ENCODE data around the gene ST14.
"Not testable (repeated sequence)": the region's sequence is repeated elsewhere in the genome, so short reads cannot be mapped to it uniquely, and the experiment has no call there.

The ST14 gene

DNA sequence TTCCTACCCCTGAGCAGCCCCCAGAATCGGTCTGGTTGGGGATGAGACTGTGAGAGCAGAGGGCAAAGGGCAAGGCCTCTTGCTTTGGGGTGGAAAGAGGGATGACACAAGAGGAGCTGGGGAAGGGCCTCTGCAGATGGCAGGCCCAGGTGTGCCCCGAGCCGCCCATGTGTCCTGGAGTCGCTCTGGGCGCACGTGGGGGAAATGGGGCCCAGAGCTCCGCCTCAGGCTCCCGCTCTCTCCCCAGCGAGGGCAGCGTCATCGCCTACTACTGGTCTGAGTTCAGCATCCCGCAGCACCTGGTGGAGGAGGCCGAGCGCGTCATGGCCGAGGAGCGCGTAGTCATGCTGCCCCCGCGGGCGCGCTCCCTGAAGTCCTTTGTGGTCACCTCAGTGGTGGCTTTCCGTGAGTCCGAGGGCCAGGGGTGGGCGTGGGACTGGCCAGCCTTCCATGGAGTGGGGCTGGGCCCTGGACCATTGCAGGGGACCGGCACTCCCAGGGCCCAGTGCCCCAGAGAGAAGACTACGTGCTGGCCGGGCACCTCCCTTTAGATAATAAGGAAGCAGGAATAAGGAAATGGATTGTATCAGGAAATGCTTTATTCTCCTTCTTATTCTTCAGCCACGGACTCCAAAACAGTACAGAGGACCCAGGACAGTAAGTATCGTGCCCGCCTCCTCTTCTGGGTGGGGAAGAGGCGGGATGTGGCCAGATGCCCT is 30.1 kb downstream of the ST14 start:
- DNase-seq (ENCODE audit: low read depth): no peak

DNA sequence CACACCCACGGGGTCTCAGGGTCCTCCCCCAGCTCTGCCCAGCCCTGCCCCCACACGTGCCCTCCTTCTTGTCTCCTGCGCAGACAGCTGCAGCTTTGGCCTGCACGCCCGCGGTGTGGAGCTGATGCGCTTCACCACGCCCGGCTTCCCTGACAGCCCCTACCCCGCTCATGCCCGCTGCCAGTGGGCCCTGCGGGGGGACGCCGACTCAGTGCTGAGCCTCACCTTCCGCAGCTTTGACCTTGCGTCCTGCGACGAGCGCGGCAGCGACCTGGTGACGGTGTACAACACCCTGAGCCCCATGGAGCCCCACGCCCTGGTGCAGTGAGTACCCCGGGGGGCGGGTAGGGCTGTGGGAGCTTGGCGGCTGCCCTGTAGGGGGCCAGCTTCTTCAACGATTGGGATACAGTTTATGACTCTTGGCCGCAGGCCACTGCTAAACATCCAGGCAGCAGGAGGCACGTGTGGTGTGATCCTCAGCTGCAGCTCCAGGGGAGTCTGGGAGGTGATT is 30.8 kb downstream of the ST14 start:
- DNase-seq (ENCODE audit: low read depth): no peak

DNA sequence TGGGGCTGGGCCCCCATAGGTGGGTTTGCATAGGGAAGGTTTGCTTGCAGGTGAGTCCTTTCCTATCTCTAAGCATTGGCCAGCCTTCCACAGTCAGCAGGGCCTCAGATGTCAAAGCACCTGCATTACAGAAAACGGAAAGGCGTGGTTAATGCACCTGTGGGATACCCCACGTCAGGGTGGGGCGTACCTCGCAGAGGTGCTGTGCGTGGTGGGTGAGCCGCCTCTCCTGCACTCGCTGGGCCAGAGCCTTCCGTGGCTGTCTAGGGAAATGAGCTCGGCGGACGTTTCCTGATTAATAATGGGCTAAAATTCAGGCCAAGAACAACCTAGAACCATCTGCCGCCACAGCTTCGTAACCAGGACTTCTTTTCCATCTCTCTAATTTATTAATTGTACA is 32.3 kb downstream of the ST14 start:
- no peak for DNase-seq (ENCODE audit: low read depth)

DNA sequence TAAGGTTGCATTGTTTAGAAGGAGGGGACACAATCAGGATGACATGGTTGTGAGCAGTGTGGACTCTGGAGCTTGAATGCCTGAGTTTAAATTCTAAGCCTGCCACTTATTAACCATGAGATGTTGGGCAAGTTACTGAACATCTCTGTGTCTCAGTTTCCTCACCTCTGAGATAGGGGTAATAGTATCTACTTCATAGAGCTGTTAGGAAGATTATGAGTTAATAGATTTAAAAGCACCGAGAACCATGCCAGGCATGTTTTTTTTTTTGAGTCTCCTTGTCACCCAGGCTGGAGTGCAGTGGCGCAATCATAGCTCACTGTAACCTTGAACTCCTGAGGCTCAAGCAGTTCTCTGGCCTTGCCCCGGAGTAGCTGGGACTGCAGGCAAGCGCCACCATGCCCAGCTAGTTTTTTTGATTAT is 33.3 kb downstream of the ST14 start:
- DNase-seq (ENCODE audit: low read depth): no peak

DNA sequence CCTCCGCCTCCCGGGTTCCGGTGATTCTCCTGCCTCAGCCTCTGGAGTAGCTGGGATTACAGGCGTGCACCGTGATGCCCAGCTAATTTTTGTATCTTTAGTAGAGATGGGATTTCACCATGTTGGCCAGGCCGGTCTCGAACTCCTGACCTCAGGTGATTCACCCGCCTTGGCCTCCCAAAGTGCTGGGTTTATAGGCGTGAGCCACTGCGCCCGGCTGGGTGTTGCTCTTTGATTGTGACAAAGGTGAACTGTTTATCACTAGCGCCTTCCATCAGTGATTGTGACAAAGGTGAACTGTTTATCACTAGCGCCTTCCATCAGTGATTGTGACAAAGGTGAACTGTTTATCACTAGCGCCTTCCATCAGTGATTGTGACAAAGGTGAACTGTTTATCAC is 34.0 kb downstream of the ST14 start:
- DNase-seq (ENCODE audit: low read depth): not testable (repeated sequence)

DNA sequence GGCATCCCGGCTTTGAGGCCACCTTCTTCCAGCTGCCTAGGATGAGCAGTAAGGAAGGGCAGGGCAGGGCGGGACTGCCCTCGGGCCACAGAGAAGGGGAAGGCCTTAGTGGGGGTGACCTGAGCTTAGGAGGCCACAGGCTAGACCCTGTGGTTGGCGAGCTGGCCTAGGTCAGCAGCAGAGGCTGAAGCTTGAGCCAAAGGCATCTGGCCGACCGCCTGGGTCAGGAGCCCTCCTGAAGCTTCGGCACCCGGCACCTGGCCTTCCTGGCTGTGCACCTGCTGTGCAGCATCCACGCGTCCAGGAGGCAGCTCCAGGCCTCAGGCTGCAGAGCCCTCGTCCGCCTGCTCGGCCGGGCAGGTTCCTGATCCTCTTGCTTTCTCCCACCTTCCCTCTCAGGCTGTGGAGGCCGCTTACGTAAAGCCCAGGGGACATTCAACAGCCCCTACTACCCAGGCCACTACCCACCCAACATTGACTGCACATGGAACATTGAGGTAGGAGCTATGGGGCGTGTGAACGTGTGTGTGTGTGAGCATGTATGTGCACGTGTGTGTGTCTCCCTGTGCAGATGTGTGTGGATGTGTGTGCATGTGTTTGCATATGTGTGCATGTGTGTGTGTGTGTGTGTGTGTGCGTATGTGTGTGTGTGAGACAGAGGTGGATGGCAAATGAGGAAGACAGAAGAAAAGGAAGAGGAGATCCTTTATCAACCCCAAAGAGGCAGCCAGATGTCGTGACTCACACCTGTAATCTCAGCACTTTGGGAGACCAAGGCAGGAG is 34.9 kb downstream of the ST14 start:
- DNase-seq (ENCODE audit: low read depth): no peak

DNA sequence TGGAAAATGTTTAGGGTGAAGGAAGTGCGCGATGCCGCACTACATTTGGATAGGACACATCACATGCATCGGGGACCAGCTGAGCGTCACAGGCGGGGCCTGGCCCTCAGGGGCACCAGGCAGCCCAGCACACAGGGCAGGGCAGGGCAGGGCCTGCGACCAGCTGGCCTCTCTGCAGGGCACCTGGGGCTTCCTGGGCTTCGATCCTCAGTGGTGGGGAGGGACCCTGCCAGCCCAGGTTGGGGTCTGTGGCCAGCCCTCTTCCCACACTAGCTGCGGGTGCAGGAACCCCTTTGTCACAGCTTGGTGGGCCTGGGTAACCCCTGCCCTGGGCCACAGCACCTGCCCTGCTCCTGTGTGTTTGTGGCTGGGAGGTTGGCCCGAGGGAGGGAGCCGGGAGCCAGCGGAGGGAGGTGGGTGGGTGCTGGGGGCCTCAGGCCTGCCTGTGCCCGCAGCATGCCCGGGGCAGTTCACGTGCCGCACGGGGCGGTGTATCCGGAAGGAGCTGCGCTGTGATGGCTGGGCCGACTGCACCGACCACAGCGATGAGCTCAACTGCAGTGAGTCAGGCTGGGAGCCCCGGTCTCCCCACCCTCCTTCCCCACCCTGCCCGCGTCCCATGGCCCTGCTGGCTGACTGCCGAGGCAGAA is 37.9 kb downstream of the ST14 start:
- DNase-seq (ENCODE audit: low read depth): no peak

DNA sequence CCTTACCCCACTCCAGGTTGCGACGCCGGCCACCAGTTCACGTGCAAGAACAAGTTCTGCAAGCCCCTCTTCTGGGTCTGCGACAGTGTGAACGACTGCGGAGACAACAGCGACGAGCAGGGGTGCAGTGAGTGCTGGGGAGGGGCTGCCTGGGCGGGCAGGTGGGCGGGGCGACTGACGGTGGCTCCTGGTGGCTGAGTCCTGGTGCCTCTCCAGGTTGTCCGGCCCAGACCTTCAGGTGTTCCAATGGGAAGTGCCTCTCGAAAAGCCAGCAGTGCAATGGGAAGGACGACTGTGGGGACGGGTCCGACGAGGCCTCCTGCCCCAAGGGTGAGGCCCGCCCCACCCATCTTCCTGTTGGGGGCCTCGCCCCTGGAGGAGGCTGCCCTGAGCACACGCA is 38.7 kb downstream of the ST14 start:
- DNase-seq (ENCODE audit: low read depth): no peak

DNA sequence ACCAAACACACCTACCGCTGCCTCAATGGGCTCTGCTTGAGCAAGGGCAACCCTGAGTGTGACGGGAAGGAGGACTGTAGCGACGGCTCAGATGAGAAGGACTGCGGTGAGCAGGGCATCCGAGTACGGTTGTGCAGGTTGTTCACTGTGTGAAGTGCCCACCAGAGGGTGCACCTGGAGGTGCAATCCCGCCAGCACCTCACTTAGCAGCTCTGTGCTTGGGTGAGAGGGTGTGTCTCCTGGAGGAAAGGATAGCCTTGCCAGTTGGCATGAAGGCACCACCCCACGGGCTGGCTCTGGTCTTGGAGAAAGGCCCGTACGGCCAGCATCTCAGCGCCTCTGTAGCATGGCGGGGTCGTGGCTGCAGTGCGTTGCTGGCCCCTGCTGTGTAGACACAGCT is 39.4 kb downstream of the ST14 start:
- no peak for DNase-seq (ENCODE audit: low read depth)

DNA sequence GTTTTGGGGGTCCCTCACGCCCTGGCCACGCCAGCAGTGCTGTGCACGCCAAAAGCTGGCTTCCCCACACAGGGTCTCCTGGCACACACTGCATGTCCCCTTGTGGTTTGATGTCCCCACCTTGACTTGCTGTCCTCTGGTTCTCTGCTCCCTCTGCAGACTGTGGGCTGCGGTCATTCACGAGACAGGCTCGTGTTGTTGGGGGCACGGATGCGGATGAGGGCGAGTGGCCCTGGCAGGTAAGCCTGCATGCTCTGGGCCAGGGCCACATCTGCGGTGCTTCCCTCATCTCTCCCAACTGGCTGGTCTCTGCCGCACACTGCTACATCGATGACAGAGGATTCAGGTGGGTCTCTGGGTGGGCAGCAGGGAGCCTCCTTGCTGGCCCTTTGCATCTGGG is 40.2 kb downstream of the ST14 start:
- DNase-seq (ENCODE audit: low read depth): no peak

DNA sequence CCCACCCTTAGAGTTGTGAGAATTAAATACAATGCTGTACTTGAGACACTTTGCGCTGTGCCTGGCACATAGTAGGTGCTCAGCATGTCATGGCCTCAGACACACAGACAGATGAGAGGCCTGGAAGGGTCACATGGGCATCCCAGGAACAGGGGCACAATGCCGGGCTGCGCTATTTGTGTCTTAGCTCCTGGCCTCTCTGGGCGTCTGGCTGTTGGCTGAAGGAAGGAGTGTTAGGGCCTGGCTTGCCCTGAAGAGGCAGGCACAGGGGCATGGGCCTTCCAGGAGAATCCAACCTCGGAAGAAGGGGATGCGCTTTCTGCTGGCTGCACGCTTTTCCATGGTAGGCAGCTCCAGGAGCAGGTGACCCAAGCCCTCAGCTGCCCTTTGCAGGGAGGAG is 41.4 kb downstream of the ST14 start:
- no peak for DNase-seq (ENCODE audit: low read depth)

DNA sequence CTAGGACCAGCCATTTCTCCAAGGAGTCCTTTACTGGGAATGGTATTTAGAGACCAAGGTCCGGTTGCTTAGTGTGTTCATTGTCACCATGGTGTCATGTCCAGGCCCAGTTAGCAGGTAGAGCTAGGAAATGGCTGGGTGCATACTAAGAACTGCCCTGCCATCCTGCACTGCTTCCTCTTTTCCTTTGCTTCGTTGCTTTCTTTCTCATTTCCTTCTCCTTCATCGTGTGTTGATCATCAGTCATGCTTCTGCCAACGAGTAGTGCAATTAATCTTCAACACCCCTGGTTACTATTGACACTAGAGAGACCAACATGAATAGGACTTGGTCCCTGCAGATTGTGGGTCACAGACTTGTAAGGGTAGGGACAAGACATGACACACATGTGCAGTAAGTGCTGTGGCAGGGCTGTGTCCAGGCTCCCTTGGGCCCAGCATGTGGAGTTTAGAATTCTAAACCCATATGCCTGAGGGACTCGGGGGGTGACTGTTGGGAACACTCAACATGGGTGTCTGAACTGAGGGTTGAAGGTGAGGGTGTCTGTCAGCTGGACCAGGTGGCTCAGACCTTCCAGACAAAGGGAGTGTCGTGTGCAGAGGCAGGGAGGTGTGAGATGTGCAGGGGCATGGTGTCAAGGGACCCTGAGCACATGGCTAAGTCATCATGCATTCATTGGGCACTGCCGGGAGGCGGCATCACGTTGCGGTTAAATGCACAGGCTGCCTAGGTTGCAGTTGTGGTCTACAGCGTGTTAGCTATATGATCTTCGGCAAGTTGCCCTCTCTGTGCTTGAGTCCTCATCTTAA is 42.6 kb downstream of the ST14 start:
- DNase-seq (ENCODE audit: low read depth): no peak

DNA sequence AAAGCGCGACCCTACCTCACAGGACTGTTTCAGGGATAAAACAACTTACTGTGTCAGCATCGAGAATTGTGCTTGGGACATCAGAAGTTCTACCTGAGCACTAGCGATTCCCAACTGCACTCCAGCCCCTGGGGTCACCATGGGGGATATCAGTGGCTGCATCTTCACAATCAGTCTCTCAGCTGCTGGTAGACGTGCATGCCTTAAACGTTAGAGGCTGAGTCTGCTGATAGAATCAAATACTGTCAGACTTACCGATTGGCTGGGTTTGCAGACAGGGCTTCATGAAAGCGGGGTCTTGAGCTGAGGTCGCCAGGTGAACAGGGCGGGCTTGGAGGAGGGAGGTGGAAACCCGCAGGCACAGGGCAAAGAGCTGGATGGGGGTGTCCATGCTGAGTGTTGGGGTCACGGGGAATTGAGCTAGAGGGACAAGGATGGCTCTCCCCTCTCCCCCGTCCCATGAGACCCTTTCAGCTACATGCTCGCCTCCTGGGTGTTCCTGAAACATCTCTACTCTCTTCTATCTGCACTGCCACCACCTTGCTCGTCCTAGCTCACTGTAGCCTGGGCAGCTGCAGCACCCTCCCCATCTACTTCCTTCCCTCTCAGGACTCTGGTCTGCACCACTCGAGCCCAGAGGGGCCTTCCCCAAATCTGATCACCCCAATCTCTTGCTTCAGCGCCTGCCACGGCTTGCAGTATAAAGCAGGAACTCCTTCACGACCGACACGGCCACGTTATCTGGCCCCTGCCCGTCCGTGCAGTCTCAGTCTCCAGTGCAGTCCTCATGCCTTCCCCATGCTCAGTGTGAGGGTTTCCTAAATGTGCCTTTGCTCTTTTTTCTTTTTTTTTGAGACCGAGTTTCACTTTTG is 43.5 kb downstream of the ST14 start:
- no peak for DNase-seq (ENCODE audit: low read depth)

DNA sequence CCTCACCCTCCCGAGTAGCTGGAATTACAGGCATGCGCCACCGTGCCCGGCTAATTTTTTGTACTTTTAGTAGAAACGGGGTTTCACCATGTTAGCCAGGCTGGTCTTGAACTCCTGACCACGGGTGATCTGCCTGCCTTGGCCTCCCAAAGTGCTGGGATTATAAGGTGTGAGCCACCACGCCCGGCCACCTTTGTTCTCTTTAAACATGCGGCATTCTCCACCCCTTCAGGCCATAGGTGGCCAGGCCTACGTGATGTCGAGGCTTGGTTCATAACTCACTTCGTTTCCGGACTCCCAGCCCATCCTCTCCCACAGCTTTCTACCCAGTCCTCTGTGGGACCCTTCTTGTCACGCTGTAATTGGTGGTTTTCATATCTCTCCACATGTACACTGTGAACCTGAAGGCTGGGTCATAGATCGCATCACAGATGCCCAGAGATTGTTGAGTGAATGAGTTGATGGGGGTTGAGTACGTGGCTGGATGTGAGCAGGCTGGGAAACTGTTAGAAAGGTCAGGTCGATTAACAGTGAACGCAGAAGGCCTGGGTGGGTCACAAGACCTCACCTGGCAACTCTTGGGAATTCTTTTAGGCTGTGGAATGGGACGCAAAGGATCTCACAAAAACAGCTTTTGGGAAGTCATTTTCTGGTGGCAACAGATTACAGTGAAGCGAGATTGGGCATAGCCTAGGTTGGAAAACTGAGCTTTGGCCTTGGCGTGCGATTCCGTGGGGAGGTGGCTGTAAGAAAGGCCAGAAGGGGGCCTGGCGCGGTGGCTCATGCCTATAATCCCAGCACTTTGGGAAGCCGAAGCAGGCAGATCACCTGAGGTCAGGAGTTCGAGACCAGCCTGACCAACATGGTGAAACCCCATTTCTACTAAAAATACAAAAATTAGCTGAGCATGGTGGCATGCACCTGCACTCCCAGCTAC is 44.5 kb downstream of the ST14 start:
- no peak for DNase-seq (ENCODE audit: low read depth)

DNA sequence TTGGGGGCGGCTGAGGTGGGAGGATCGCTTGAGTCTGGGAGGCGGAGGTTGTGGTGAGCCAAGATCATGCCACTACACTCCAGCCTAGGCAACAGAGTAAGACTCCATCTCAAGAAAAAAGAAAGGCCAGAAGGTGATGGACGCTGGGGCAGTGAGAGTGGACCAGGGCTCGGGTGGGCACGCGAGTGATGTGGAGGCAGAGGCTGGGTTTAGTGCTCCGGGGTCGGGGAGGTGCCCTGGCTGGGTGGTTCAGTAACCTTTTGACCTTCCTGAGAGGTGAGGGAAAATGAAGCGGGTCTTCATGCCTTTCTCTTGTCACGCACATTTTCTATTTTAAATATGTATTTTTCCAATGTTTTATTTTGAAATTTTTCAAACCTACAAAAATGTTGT is 45.1 kb downstream of the ST14 start:
- DNase-seq (ENCODE audit: low read depth): no peak

DNA sequence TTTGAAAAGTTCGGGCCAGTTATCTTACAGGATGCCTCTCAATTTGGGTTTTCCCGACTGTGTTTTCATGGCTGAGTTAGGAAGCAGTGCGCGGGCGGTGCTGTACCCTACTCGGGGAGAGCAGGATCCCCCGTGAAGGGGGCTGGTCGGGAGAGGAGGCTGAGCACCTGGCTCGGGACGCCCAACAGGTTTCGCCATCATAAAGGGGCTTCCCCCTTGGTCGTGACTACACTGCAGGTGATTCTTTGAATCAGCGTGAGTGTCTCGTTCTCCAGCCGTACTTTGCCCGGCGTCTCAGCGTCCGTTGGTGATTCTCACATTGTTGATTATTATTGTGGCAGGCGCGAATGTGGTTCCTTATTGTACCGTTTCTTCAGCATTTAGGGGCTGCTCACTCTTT is 46.6 kb downstream of the ST14 start:
- DNase-seq (ENCODE audit: low read depth): no peak

DNA sequence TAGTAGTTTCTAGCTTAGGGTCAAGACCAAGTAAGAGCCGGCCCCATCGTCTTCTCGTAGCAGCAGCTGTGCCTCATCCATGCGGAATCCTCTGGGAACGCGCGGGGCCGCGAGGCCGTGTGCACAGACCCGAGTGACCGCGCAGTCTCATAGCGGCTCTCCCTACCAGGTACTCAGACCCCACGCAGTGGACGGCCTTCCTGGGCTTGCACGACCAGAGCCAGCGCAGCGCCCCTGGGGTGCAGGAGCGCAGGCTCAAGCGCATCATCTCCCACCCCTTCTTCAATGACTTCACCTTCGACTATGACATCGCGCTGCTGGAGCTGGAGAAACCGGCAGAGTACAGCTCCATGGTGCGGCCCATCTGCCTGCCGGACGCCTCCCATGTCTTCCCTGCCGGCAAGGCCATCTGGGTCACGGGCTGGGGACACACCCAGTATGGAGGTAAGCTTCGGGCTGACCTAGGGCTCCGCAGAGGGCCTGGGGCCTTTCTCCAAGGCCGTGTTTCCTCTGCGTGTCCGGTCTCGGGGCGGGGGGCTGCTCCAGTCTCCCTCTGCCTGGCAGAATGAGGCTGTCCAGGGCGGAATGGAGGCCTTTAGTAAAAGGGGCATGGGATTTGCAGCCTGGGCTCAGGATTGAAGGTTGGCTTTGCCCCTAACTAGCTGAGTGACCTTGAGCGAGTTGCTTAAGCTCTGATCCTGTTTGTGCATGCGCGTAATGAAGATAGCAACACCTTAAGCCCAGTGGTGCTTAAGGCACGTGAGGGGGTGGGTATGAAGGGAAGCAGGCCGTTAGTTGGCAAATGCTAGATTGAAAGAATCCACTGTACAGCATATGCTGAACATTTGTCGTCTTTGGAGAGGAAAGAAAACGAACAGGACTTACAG is 48.9 kb downstream of the ST14 start:
- DNase-seq (ENCODE audit: low read depth): no peak

DNA sequence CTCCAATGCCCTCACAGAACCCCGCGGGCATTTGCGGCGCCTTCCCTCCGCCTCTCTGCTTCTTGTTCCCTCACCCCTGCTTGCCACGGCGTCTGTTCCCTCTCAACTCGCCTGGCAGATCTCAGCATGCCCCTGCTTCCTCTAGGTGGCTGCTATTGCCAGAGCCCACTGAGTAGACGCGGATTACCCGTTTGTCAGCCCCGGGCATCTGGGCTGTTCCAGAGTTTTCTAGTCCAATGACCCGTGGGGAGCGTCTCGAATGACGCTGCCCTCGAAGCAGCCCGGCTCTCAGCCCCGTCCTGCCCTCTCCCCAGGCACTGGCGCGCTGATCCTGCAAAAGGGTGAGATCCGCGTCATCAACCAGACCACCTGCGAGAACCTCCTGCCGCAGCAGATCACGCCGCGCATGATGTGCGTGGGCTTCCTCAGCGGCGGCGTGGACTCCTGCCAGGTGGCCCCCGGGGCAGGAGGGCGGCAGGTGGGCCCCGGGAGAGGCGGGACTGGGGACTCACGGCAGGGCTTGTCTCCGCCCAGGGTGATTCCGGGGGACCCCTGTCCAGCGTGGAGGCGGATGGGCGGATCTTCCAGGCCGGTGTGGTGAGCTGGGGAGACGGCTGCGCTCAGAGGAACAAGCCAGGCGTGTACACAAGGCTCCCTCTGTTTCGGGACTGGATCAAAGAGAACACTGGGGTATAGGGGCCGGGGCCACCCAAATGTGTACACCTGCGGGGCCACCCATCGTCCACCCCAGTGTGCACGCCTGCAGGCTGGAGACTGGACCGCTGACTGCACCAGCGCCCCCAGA is 49.7 kb downstream of the ST14 start:
- no peak for DNase-seq (ENCODE audit: low read depth)

All from activated gamma-delta T cell treated with anti-CD3 and anti-CD28 coated beads, Interleukin-2, amount 50 U/mL, for 16 hours (primary cell).